NCI-H2081 (cell line): ENCODE results near the gene KRT7.
A peak's percentile ranks its signal among the peaks of the same experiment; 100 is the strongest.

Experiments
- DNase-seq, 2 experiments: peaks; one replicate each; lab custom pipeline; 2025; lab: John Stamatoyannopoulos, UW

The KRT7 gene

GRCh38 chr12:52199294-52199919, 33.6 kb upstream of the KRT7 start:
- DNase-seq: peak; percentile 74 to 83

- no peak for DNase-seq
Measured at GRCh38 chr12:52200086-52200780, 32.8 kb upstream of the KRT7 start.

- DNase-seq: no peak
Measured at GRCh38 chr12:52200781-52201450, 32.1 kb upstream of the KRT7 start.

- no peak for DNase-seq
Measured at GRCh38 chr12:52201451-52201839, 31.6 kb upstream of the KRT7 start.

GRCh38 chr12:52202361-52203078, 30.5 kb upstream of the KRT7 start:
- peak in 1 of 2 experiments; percentile 52 for DNase-seq

- peak; percentile 79 to 90 for DNase-seq
Measured at GRCh38 chr12:52203079-52203921, 29.7 kb upstream of the KRT7 start.

- DNase-seq: no peak
Measured at GRCh38 chr12:52204095-52204930, 28.7 kb upstream of the KRT7 start.

- DNase-seq: no peak
Measured at GRCh38 chr12:52204931-52205505, 28.0 kb upstream of the KRT7 start.

GRCh38 chr12:52205612-52206303, 27.3 kb upstream of the KRT7 start:
- no peak for DNase-seq

- DNase-seq: no peak
Measured at GRCh38 chr12:52206304-52207040, 26.6 kb upstream of the KRT7 start.

GRCh38 chr12:52207106-52207505, 25.9 kb upstream of the KRT7 start:
- no peak for DNase-seq

- DNase-seq: peak; percentile 96 to 98
Measured at GRCh38 chr12:52207895-52208294, 25.1 kb upstream of the KRT7 start.

- no peak for DNase-seq
Measured at GRCh38 chr12:52208424-52209165, 24.4 kb upstream of the KRT7 start.

- DNase-seq: no peak
Measured at GRCh38 chr12:52209321-52209720, 23.7 kb upstream of the KRT7 start.

GRCh38 chr12:52210186-52210924, 22.7 kb upstream of the KRT7 start:
- no peak for DNase-seq

- DNase-seq: no peak
Measured at GRCh38 chr12:52210925-52211650, 22.0 kb upstream of the KRT7 start.
